Endothelial cell of umbilical vein (primary cell): ENCODE data around the gene CSNK1G2. TPM values are rescaled to one million over a fixed set of nuclear protein-coding genes. Genes with fewer than 3 reads are reported as not detected.

Source experiments
- BruUV-seq: library from RNA; stranded (reverse); fragments of 400-500 nt; replicated peaks from 2 replicates; lab custom pipeline; 2021; lab: Mats Ljungman, UMichigan
- CTCF ChIA-PET: fragments of 300-600, 350-600 bp; sonication (Branson Sonifier 250); formaldehyde crosslinking; loops from one replicate; lab custom pipeline; 2021; ENCODE audit warnings: antibody characterized with exemption, inconsistent platforms; lab: Charles Lee
- POLR2A ChIA-PET: fragments of 300-600, 350-600 bp; sonication (Branson Sonifier 250); formaldehyde crosslinking; loops from one replicate; lab custom pipeline; 2021; ENCODE audit warnings: antibody characterized with exemption, inconsistent platforms; lab: Charles Lee
- DNase-seq: peaks from one replicate; pipeline ENCODE4 v3.0.0-alpha.2; 2011; ENCODE audit warnings: low read depth, low spot score
- FAIRE-seq: peaks from 2 replicates; lab custom pipeline; 2011; peaks lifted over from hg19 to GRCh38; lab: Jason Lieb, UNC
- H2AFZ ChIP-seq: 2 replicates; pipeline ENCODE4 v1.6.0; 2012; ENCODE audit warnings: low read depth, low read length, control low read depth, inconsistent platforms
- H3K27ac ChIP-seq: 2 replicates; pipeline ENCODE4 v1.5.1; 2011; ENCODE audit warnings: low read depth, mild to moderate bottlenecking, control low read depth, low read length, moderate library complexity; ENCODE audit not compliant: insufficient read depth
- H3K27me3 ChIP-seq, 2 experiments: 2 replicates each; pipeline versions ENCODE4 v1.6.0 to v1.6.1; 2011; ENCODE audit warnings: low read length in 2 of 2, mixed read lengths in 1 of 2; ENCODE audit not compliant: control insufficient read depth in 2 of 2, insufficient read depth in 2 of 2
- H3K36me3 ChIP-seq, 2 experiments: 2 replicates in 1 of 2; 3 replicates in 1 of 2; pipeline ENCODE4 v1.5.1; 2011; ENCODE audit warnings: low read length in 2 of 2, mild to moderate bottlenecking in 1 of 2, moderate library complexity in 1 of 2; ENCODE audit not compliant: control insufficient read depth in 2 of 2, insufficient read depth in 2 of 2; ENCODE audit errors: extremely low read depth in 1 of 2
- H3K4me1 ChIP-seq: 3 replicates; pipeline ENCODE4 v1.5.1; 2011; ENCODE audit warnings: mild to moderate bottlenecking, low read length; ENCODE audit not compliant: control insufficient read depth, insufficient read depth; ENCODE audit errors: extremely low read depth
- H3K4me2 ChIP-seq: 2 replicates; pipeline ENCODE4 v1.6.1; 2011; ENCODE audit warnings: low read length, control low read depth, mixed read lengths; ENCODE audit not compliant: insufficient read depth
- H3K4me3 ChIP-seq, 3 experiments: fragments of 200-600 bp in 1 of 3; sonication (generic), shearing (Covaris generic) in 1 of 3; replicated peaks in 1 of 3; 2 replicates each; pipeline ENCODE4 v1.5.1; 2011 to 2016; ENCODE audit warnings: control low read depth in 3 of 3, low read length in 3 of 3, mild to moderate bottlenecking in 2 of 3, inconsistent platforms in 1 of 3, low read depth in 1 of 3, moderate library complexity in 1 of 3; ENCODE audit not compliant: insufficient read depth in 1 of 3
- H3K79me2 ChIP-seq: 2 replicates; pipeline ENCODE4 v1.6.0; 2012; ENCODE audit warnings: low read length, inconsistent platforms; ENCODE audit not compliant: control insufficient read depth, insufficient read depth
- H3K9ac ChIP-seq: replicated peaks from 2 replicates; pipeline ENCODE3; 2011; ENCODE audit warnings: low read length, control low read depth; ENCODE audit not compliant: insufficient read depth; ENCODE audit errors: extremely low read depth
- H3K9me1 ChIP-seq: replicated peaks from 3 replicates; pipeline ENCODE4 v1.6.0; 2011; ENCODE audit warnings: mild to moderate bottlenecking, low read length; ENCODE audit not compliant: control insufficient read depth, insufficient read depth; ENCODE audit errors: extremely low read depth
- H3K9me3 ChIP-seq: replicated peaks from 2 replicates; pipeline ENCODE4 v1.5.1; 2012; ENCODE audit warnings: low read length, inconsistent platforms; ENCODE audit not compliant: control insufficient read depth, insufficient read depth
- H4K20me1 ChIP-seq: replicated peaks from 2 replicates; pipeline ENCODE3; 2011; ENCODE audit warnings: mild to moderate bottlenecking, low read length; ENCODE audit not compliant: control insufficient read depth, insufficient read depth; ENCODE audit errors: extremely low read depth
- CTCF ChIP-seq, 2 donors: IDR thresholded peaks; 1 replicate in 1 of 2; 2 replicates in 1 of 2; pipeline ENCODE4 v1.5.1; 2011; ENCODE audit warnings: low read length in 2 of 2, mild to moderate bottlenecking in 2 of 2, moderate library complexity in 2 of 2, control low read depth in 1 of 2, inconsistent platforms in 1 of 2, low read depth in 1 of 2; ENCODE audit not compliant: insufficient read depth in 1 of 2; ENCODE audit errors: extremely low read depth in 1 of 2
- EZH2 ChIP-seq: IDR thresholded peaks from 2 replicates; pipeline ENCODE4 v1.6.1; 2012; ENCODE audit warnings: borderline replicate concordance, low read depth, mild to moderate bottlenecking, moderate library complexity, low read length, inconsistent platforms; ENCODE audit not compliant: severe bottlenecking
- FOS ChIP-seq: IDR thresholded peaks from 2 replicates; pipeline ENCODE4 v1.6.1; 2011; ENCODE audit warnings: mild to moderate bottlenecking, low read length, moderate library complexity, borderline replicate concordance; ENCODE audit not compliant: insufficient read depth
- GATA2 ChIP-seq: IDR thresholded peaks from 2 replicates; pipeline ENCODE4 v1.7.0; 2011; ENCODE audit warnings: low read depth, mild to moderate bottlenecking, moderate library complexity, mixed read lengths, low read length; ENCODE audit not compliant: insufficient read length, insufficient read depth
- JUN ChIP-seq: IDR thresholded peaks from 2 replicates; pipeline ENCODE4 v1.6.1; 2011; ENCODE audit warnings: borderline replicate concordance, low read depth; ENCODE audit not compliant: insufficient read length, insufficient read depth
- MAX ChIP-seq: IDR thresholded peaks from 2 replicates; pipeline ENCODE4 v1.6.1; 2011; ENCODE audit not compliant: insufficient read depth, insufficient read length
- MYC ChIP-seq: IDR thresholded peaks from one replicate; pipeline ENCODE4 v1.6.1; 2011; ENCODE audit warnings: mild to moderate bottlenecking, low read depth, low read length
- POLR2A ChIP-seq: IDR thresholded peaks from 2 replicates; pipeline ENCODE4 v1.6.1; 2012; ENCODE audit warnings: low read depth, mild to moderate bottlenecking, control low read depth, low read length
- POLR2AphosphoS5 ChIP-seq: IDR thresholded peaks from 2 replicates; pipeline ENCODE4 v1.6.1; 2012; ENCODE audit warnings: low read depth, mild to moderate bottlenecking, control low read depth, low read length, moderate library complexity; ENCODE audit not compliant: insufficient read depth
- dilution Hi-C: fragments of 300-500 bp; cut with MboI; formaldehyde crosslinking; loops from one replicate; pipeline ENCODE4 v1.15.0; 2019; ENCODE audit warnings: low sequenced_read_pairs; ENCODE audit not compliant: extremely low pct_ligation_motif_present
- intact Hi-C: fragments of 100-400 bp; cut with micrococcal nuclease; formaldehyde crosslinking; loops from one replicate; pipeline ENCODE4 v1.10.0; 2022
- polyA plus RNA-seq, 4 experiments: library from polyadenylated mRNA; depleted of rRNA in 3 of 4; stranded (reverse) in 3 of 4; unstranded in 1 of 4; fragments of >200 nt; gene quantifications; 2 replicates each; pipeline versions ENCODE4 v1.2.1 to v1.2.3, GENCODE V29; 2011 to 2012; ENCODE audit warnings: missing spikeins in 1 of 4
- total RNA-seq: library from RNA; stranded (reverse); gene quantifications from 2 replicates; pipeline ENCODE4 v1.2.3, GENCODE V29; 2021

CSNK1G2 gene
- total and polyA plus RNA-seq, 2 donors (not counting 3 experiments of a cell fraction or from before 2014, with no cell fraction given): 96.6 to 110 TPM

GRCh38 chr19:2018752-2019151 lies 77.8 kb downstream of the CSNK1G2 start:
- Histone ChIP-seq H3K9me1 (no peaks in the 10 kb centered on the region), H3K27ac (no peak overlapping the region), H3K9ac (no peak overlapping the region), H3K4me3 (no peak overlapping the region), H3K4me1 (no peaks in the 10 kb centered on the region), H3K27me3 (no peaks in the 10 kb centered on the region), H3K36me3 (no peaks in the 10 kb centered on the region), H4K20me1 (no peaks in the 10 kb centered on the region), H3K9me3 (no peaks in the 10 kb centered on the region), H2AFZ (no peak overlapping the region), H3K4me2 (no peak overlapping the region), H3K79me2 (peaks cover 8% of the 10 kb centered on the region)
- DNase-seq (no peak), FAIRE-seq (no peak)
- BruUV-seq: no TSS peak
- ChIA-PET POLR2A (no interaction called here), CTCF (interaction anchor here (0.6 to 6.0 kb wide), 10 partner anchors 12 to 487 kb away, joined by 3 to 75 read pairs (median 4); partner anchors contain the start of gene MOB3A)
- dilution Hi-C loops (no loop called here), intact Hi-C loops (loop anchor here (1.0 kb wide), 3 partner anchors 33 to 78 kb away; partner anchors contain the start of genes IZUMO4, MKNK2 and MOB3A)
- TF ChIP-seq POLR2AphosphoS5 (no peak), GATA2 (no peak), POLR2A (no peak), CTCF (IDR thresholded peaks at IDR 0.05; ENCODE audit: extremely low read depth in 1 of 2, insufficient read depth in 1 of 2, low read depth in 1 of 2, low read length in 2 of 2) (no peak), EZH2 (no peak), FOS (no peak), MYC (no peak), MAX (no peak), JUN (no peak)
